GM21423 (cell line): ENCODE results near the gene SMAD6.

Source experiments
- ATAC-seq: cut with Tn5 transposase; IDR thresholded peaks from one replicate; pipeline ENCODE4 v1.9.1; 2021; ENCODE audit warnings: mild to moderate bottlenecking, moderate library complexity; ENCODE audit not compliant: unreplicated experiment

The SMAD6 gene

GRCh38 chr15:66788024-66788423 lies 86.0 kb downstream of the SMAD6 start:
- ATAC-seq, result no peak

- ATAC-seq, result no peak
Measured at GRCh38 chr15:66789029-66790025, 87.3 kb downstream of the SMAD6 start.

DNA sequence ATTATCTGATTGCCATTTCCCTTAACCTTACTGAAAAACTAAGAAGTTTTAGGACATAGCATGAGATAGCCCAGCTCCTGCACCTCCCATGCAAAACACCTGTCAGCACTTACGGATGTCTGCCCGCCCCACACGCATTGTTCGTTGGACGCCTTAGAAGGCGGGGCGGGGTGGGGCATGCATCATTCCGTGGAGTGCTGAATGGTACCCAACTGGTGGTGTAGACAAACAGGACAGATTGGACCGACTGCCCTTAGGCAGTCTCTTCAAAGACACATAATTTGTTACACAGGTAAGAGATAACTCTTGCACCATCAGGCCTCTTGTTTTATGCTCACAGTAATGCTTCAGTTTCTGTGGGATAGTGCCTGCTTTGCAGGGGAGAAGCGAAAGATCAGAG lies 93.8 kb downstream of the SMAD6 start:
- no peak for ATAC-seq

DNA sequence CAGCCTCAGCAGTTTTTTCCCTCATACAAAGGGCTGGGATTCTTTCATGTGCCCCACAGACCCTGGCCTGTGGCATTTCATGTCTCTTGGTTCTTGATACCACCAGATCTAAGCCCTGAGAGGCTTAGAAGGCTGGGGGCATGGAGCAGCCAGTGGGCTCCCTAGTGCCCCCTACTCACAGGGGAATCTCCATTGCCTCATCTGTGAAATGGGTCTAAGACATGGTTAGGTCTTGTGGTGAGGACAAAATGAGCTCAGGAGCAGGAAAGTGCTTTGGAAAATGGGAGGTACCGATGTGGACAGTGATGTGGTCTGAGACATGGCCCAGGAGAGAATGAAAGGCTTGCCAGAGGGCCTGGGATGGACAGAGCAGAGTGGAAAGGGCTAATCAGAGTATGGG lies 94.3 kb downstream of the SMAD6 start:
- ATAC-seq, result no peak

DNA sequence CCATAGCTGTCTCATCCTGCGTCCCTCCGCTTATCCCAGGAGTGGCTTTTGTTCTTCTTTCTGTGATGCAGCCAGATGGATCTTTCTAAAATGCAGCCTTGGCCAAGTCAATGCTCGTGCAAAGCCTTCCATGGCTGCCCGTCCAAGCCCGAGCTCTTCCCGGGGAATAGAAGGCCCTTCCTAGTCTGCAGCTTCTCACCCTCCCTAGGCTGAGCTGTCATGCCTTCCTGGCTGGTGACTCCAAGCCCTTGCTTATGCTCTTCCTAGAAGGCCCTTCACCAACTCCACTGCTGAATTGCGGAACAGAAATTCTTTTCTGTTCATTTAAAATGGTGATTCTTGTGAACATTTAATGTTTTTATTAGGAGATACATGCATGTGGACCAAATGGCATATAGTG lies 95.9 kb downstream of the SMAD6 start:
- no peak for ATAC-seq

DNA sequence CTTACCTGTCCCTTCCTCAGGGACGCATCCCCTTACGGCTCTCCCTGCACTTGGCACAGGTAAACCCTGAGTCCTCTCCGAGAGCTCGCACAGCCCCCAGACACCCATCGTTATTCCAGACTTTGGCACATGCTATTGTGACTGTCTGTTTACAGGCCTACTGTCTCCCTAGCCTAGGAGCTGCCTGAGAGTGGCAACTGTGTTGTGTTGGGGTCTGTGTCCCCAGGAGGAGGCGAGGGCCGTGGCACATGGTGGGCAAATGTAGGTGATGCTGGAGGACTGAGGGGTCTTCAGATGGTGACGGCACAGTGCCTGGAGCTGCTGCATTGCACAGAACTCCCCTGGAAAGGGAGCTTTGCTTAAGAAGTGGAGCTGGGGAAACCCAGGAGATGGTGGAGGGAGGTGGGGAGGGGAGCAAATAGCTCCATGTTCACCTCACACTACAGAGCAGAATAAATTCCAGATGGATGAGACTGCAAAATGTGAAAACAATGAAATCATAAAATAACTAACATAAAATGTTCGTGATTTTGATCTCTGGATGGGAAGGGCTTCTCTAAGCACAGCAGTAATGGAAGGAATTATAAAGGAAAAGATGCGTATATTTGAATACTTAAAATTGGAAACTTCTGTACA lies 96.5 kb downstream of the SMAD6 start:
- no peak for ATAC-seq

DNA sequence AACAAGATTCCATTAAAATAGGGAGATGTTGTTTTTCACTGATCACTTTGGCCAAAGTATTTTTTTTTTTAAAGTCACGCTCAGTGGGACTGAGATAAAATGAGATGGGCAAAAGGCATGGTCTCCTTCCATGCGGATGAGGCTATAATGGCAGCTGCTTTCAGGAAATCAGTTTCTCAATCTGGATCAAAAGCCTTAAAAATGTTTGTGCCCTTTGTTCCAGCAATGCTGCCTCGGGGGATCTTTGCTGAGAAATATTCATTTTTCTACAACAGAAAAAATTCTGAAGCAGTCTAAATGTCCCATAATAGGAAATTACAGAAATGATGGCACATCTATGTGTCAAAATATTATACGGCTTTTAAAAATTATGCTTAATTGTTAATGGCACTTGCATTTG lies 97.2 kb downstream of the SMAD6 start:
- no peak for ATAC-seq

DNA sequence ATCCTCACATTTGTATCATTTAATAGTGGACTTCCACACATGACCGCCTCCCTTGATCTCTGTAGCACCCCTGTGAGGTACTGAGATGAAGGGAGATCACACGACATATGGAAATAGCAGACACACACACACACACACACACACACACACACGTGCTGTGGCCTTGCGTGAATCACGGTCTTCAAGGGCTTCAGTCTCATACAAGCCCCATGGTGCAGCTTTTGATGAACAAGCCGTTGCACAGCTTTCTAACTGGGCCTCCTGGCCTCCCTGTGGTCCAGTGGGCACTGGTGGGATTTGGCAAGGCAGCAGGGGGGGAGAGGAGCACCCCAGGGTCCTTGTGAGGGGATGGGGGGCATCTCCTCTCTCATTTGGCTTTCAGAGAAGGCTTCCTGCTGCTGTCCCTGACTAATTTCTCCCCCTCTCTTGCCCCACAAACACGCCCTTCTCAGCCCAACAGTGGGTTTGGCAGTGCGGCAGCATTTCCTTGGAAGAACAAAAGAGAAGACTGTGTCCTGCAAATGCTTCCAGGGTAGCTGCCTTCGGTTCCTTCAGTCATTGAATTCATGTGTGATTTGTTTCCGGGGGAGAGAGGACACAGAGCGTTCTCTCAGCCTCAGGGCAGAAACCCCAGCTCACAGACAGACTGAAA lies 98.7 kb downstream of the SMAD6 start:
- ATAC-seq, result no peak

DNA sequence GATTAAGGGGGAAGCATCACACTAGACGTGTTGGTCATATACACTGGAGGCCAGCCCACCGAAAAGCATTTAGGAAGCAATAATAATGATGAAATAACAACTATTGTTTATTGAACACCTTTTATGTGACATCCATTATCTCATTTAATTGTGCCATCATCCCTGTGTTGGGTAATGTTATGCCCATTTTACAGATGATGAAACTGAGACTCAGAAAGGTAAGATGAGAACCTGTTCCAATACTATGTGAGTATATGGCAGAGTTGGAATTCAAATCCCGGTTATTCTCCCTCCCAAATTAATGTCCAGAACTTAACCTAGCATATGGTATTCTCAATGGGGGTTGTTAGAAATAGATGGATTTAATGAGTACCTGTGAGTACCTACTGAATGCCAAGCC lies 99.2 kb downstream of the SMAD6 start:
- no peak for ATAC-seq

GRCh38 chr15:66802025-66803001 lies 100.3 kb downstream of the SMAD6 start:
- no peak for ATAC-seq

DNA sequence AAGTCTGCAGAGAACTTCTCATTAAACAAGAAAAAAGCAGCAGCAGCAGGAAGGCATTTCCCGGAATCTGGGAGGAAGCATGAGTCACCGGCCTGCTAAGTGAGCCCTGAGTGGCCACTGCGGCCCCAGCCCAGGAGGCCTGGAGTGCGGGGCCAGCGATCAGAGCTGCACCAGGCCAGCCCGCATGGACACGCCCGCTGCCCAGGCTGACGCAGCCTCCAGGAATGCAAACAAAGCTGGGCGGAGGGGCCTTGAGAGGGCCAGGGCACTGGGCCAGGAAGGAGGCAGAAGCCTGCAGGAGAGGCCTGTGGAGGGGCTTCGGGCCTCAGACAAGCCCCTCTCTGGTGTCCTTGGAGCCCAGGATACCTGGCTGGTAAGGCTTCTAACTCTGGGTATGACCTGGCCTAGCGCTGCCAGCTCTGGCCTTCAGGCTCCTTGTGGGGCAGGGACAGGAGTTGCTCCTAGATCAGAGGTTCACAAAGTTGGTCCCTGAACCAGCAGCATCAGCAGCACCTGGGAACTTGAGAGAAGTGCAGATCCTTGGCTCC lies 101.2 kb downstream of the SMAD6 start:
- no peak for ATAC-seq

DNA sequence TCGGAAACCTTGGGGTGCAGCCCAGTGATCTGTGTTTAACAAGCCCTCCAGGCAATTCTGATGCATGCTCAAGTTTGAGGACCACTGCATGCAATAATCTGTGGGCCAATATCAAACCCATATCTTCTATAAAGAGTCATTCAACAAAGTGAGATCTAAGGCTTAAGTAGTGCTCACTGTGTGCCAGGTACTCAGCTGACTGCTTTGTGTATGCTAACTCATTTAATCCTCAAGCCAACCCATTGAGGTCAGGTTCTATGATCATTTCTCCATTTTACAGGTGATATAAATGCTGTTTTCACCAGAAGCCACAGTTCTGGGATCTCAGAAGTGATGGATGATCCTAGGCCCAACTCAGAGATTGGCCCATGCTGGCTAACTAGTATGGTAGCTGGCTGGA lies 101.7 kb downstream of the SMAD6 start:
- no peak for ATAC-seq

DNA sequence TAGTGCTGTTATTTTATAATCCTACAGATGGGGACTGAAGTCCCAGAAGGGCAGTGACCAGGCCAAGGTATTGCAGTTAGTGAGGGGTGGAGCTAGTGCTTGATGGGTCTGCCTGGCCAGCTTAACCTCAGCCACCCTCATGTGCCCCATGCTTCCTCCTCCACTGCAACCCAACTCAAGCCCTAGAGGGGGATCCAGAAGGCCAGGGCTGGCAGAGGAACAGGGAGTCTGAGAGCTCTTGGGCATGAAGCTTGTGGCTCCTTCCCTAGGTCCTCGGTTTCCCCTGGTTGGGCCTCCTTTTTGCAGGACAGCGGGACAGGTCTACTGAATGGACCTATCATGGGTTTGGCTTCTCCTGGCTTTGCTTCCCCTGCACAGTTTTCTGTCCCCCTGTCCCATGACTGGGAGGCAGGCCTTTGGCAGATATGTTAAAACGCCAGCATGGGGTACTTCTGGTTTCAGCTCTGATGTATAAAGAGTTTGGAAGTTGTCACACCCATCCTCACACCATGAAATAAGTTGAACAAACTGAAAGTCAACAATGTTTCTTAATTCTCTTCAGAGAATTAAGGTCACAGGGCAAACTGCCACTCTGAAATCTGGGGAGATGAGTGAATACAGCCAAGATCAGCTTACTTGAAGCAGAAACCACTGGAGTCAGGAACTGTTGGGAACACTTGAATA lies 103.3 kb downstream of the SMAD6 start:
- ATAC-seq, result no peak

GRCh38 chr15:66808181-66808824 lies 106.3 kb downstream of the SMAD6 start:
- ATAC-seq, result no peak

GRCh38 chr15:66809664-66810063 lies 107.6 kb downstream of the SMAD6 start:
- ATAC-seq, result no peak

GRCh38 chr15:66815318-66815717 lies 113.3 kb downstream of the SMAD6 start:
- ATAC-seq, result no peak

DNA sequence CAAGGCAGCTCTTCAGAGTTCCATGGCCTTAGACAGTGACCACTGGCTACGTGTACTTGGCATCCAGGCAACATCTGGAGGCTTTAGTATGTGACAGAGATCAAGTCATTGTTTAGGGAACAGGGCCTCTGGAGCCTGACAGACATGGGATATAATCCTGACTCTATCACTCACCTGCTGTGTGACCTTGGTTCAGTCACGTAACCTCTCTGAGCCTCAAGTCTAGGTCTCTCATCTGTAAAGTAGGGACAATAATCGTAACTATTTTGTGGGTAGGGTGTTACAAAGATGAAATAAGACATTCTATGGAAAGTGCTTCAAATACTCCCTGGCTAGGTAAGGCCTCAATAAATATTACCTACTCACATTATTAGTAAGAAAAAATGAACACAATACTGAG lies 114.2 kb downstream of the SMAD6 start:
- no peak for ATAC-seq

DNA sequence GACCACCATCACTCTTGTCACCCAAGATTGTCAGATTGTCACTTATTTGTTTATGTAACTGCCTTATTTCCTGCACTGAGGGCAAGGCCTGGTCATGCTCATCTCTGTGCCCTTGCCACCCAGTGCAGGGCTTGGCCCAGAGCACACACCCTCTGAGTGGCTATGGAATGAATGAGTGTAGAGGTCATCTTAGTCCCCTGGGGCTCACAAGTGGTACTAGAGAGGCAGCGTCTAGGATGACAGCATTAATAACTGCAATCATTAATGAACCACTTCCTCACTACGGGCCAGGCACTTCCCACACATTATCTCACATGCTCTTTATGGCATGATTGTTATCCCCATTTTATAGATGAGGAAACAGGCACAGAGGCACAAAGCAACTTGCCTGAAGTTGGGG lies 117.0 kb downstream of the SMAD6 start:
- ATAC-seq, result peak; percentile 81

DNA sequence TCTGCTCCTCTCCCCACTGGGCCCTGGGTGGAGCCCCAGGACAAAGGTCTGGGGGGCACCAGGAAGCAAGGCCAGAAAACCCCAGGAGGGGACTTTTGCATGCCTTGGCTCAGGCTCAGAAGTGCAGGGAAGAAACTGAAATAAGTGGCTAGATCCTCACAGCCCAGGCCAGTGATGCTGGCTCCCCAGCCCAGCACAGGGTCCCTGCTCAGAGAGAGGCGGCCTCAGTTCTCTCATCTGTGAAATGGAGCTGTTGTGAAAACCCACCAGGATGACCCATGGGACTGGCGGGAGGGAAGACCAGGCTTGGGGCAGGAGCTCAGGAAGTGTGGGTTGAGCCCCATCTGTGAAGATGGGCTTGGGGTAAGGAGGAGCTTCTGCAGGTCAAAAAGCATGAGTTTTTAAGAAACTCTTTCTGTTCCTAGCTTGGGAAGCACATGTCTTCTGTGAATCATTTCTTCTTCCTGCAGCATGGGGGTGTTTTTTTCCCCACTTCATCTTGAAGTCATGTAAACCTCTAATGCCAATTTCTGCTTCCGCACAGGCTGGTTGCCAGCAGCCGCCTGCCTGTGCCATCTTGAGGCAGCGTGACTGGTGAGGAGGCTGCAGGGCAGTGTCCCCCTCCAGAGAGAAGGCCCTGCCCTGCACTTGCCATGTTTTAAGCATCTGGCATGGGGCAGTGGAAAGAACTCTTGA lies 118.6 kb downstream of the SMAD6 start:
- no peak for ATAC-seq
